ENCODE data around the gene COL5A3.
"Not testable (repeated sequence)": the region's sequence is repeated elsewhere in the genome, so short reads cannot be mapped to it uniquely, and the experiment has no call there.

Gene COL5A3

GRCh38 chr19:10027158-10027997, 17.1 kb upstream of the COL5A3 start:
- peak; percentile 97 for DNase-seq (ENCODE audit: low read depth, low spot score)
- Histone ChIP-seq H3K4me3 (ENCODE audit: low read length) (no peak overlapping the region), H3K27me3 (ENCODE audit: control insufficient read depth, insufficient read depth, low read length) (no peaks in the 10 kb centered on the region), H3K9me3 (ENCODE audit: control insufficient read depth, insufficient read depth, low read length) (no peaks in the 10 kb centered on the region), H3K27ac (ENCODE audit: low read length) (no peak overlapping the region), H3K36me3 (ENCODE audit: control insufficient read depth, insufficient read depth, low read length) (no peaks in the 10 kb centered on the region), H3K4me1 (ENCODE audit: control insufficient read depth, insufficient read depth, low read length) (peaks cover 1% of the 10 kb centered on the region; the same call in 1 of the 2 replicates)
- WGBS (ENCODE audit: insufficient coverage, insufficient read length), result no CpG with 5 or more reads among the region's 29 CpGs

- peaks cover 1% of the 10 kb centered on the region; the same call in 1 of the 2 replicates for H3K4me1 ChIP-seq (ENCODE audit: control insufficient read depth, insufficient read depth, low read length)
- no peak overlapping the region for H3K4me3 ChIP-seq (ENCODE audit: low read length)
- H3K27me3 ChIP-seq (ENCODE audit: control insufficient read depth, insufficient read depth, low read length), result no peaks in the 10 kb centered on the region
- H3K9me3 ChIP-seq (ENCODE audit: control insufficient read depth, insufficient read depth, low read length), result no peaks in the 10 kb centered on the region
- no peaks in the 10 kb centered on the region for H3K36me3 ChIP-seq (ENCODE audit: control insufficient read depth, insufficient read depth, low read length)
- WGBS (ENCODE audit: insufficient coverage, insufficient read length), result no CpG with 5 or more reads among the region's 3 CpGs
- no peak overlapping the region for H3K27ac ChIP-seq (ENCODE audit: low read length)
- DNase-seq (ENCODE audit: low read depth, low spot score), result no peak
Measured at GRCh38 chr19:10026744-10027143, 16.4 kb upstream of the COL5A3 start.

- H3K4me3 ChIP-seq (ENCODE audit: low read length); H3K36me3 ChIP-seq (ENCODE audit: control insufficient read depth, insufficient read depth, low read length); H3K27me3 ChIP-seq (ENCODE audit: control insufficient read depth, insufficient read depth, low read length); DNase-seq (ENCODE audit: low read depth, low spot score); H3K4me1 ChIP-seq (ENCODE audit: control insufficient read depth, insufficient read depth, low read length); H3K27ac ChIP-seq (ENCODE audit: low read length); H3K9me3 ChIP-seq (ENCODE audit: control insufficient read depth, insufficient read depth, low read length): not testable (repeated sequence)
- WGBS (ENCODE audit: insufficient coverage, insufficient read length), result no CpG with 5 or more reads among the region's 5 CpGs
Measured at GRCh38 chr19:10023096-10023495, 12.8 kb upstream of the COL5A3 start.

- no peaks in the 10 kb centered on the region for H3K27me3 ChIP-seq (ENCODE audit: control insufficient read depth, insufficient read depth, low read length)
- no CpG with 5 or more reads among the region's 2 CpGs for WGBS (ENCODE audit: insufficient coverage, insufficient read length)
- H3K4me1 ChIP-seq (ENCODE audit: control insufficient read depth, insufficient read depth, low read length), result no peaks in the 10 kb centered on the region
- DNase-seq (ENCODE audit: low read depth, low spot score), result no peak
- H3K4me3 ChIP-seq (ENCODE audit: low read length), result no peak overlapping the region
- H3K9me3 ChIP-seq (ENCODE audit: control insufficient read depth, insufficient read depth, low read length), result no peaks in the 10 kb centered on the region
- no peak overlapping the region for H3K27ac ChIP-seq (ENCODE audit: low read length)
- no peaks in the 10 kb centered on the region for H3K36me3 ChIP-seq (ENCODE audit: control insufficient read depth, insufficient read depth, low read length)
Measured at GRCh38 chr19:10021863-10022262, 11.6 kb upstream of the COL5A3 start.

- no peaks in the 10 kb centered on the region for H3K9me3 ChIP-seq (ENCODE audit: control insufficient read depth, insufficient read depth, low read length)
Measured at GRCh38 chr19:10021446-10021845, 11.1 kb upstream of the COL5A3 start.

GRCh38 chr19:10020851-10021250, 10.5 kb upstream of the COL5A3 start:
- no CpG with 5 or more reads among the region's 6 CpGs for WGBS (ENCODE audit: insufficient coverage, insufficient read length)
- H3K27me3 ChIP-seq (ENCODE audit: control insufficient read depth, insufficient read depth, low read length), result no peaks in the 10 kb centered on the region
- no peak for DNase-seq (ENCODE audit: low read depth, low spot score)
- no peaks in the 10 kb centered on the region for H3K9me3 ChIP-seq (ENCODE audit: control insufficient read depth, insufficient read depth, low read length)
- H3K27ac ChIP-seq (ENCODE audit: low read length), result no peak overlapping the region
- no peaks in the 10 kb centered on the region for H3K4me1 ChIP-seq (ENCODE audit: control insufficient read depth, insufficient read depth, low read length)
- no peaks in the 10 kb centered on the region for H3K36me3 ChIP-seq (ENCODE audit: control insufficient read depth, insufficient read depth, low read length)
- no peak overlapping the region for H3K4me3 ChIP-seq (ENCODE audit: low read length)

More at GRCh38 chr19:10021446-10021845, 11.1 kb upstream of the COL5A3 start:
- WGBS (ENCODE audit: insufficient coverage, insufficient read length), result no CpG with 5 or more reads among the region's 23 CpGs
- H3K27ac ChIP-seq (ENCODE audit: low read length), result no peak overlapping the region
- H3K36me3 ChIP-seq (ENCODE audit: control insufficient read depth, insufficient read depth, low read length), result no peaks in the 10 kb centered on the region
- no peak overlapping the region for H3K4me3 ChIP-seq (ENCODE audit: low read length)
- DNase-seq (ENCODE audit: low read depth, low spot score), result no peak
- H3K27me3 ChIP-seq (ENCODE audit: control insufficient read depth, insufficient read depth, low read length), result no peaks in the 10 kb centered on the region
- no peaks in the 10 kb centered on the region for H3K4me1 ChIP-seq (ENCODE audit: control insufficient read depth, insufficient read depth, low read length)

GRCh38 chr19:10019246-10019645, 8.9 kb upstream of the COL5A3 start:
- H3K27me3 ChIP-seq (ENCODE audit: control insufficient read depth, insufficient read depth, low read length), result no peaks in the 10 kb centered on the region
- H3K4me3 ChIP-seq (ENCODE audit: low read length), result no peak overlapping the region
- H3K27ac ChIP-seq (ENCODE audit: low read length), result no peak overlapping the region
- no CpG with 5 or more reads among the region's 5 CpGs for WGBS (ENCODE audit: insufficient coverage, insufficient read length)
- no peaks in the 10 kb centered on the region for H3K36me3 ChIP-seq (ENCODE audit: control insufficient read depth, insufficient read depth, low read length)
- H3K4me1 ChIP-seq (ENCODE audit: control insufficient read depth, insufficient read depth, low read length), result no peaks in the 10 kb centered on the region
- H3K9me3 ChIP-seq (ENCODE audit: control insufficient read depth, insufficient read depth, low read length), result no peaks in the 10 kb centered on the region
- DNase-seq (ENCODE audit: low read depth, low spot score), result no peak

- Histone ChIP-seq H3K4me3 (ENCODE audit: low read length) (no peak overlapping the region), H3K9me3 (ENCODE audit: control insufficient read depth, insufficient read depth, low read length) (no peaks in the 10 kb centered on the region), H3K36me3 (ENCODE audit: control insufficient read depth, insufficient read depth, low read length) (no peaks in the 10 kb centered on the region), H3K4me1 (ENCODE audit: control insufficient read depth, insufficient read depth, low read length) (no peaks in the 10 kb centered on the region), H3K27me3 (ENCODE audit: control insufficient read depth, insufficient read depth, low read length) (no peaks in the 10 kb centered on the region), H3K27ac (ENCODE audit: low read length) (no peak overlapping the region)
- DNase-seq (ENCODE audit: low read depth, low spot score), result no peak
- WGBS (ENCODE audit: insufficient coverage, insufficient read length), result no CpG with 5 or more reads among the region's 9 CpGs
Measured at GRCh38 chr19:10018786-10019185, 8.5 kb upstream of the COL5A3 start.

GRCh38 chr19:10018263-10018662, 8.0 kb upstream of the COL5A3 start:
- H3K36me3 ChIP-seq (ENCODE audit: control insufficient read depth, insufficient read depth, low read length), result no peaks in the 10 kb centered on the region
- no peaks in the 10 kb centered on the region for H3K4me1 ChIP-seq (ENCODE audit: control insufficient read depth, insufficient read depth, low read length)
- DNase-seq (ENCODE audit: low read depth, low spot score), result no peak
- WGBS (ENCODE audit: insufficient coverage, insufficient read length), result no CpG with 5 or more reads among the region's 3 CpGs
- H3K4me3 ChIP-seq (ENCODE audit: low read length), result no peak overlapping the region
- H3K9me3 ChIP-seq (ENCODE audit: control insufficient read depth, insufficient read depth, low read length), result no peaks in the 10 kb centered on the region
- H3K27ac ChIP-seq (ENCODE audit: low read length), result no peak overlapping the region
- H3K27me3 ChIP-seq (ENCODE audit: control insufficient read depth, insufficient read depth, low read length), result no peaks in the 10 kb centered on the region

GRCh38 chr19:10013834-10014618, 3.7 kb upstream of the COL5A3 start:
- WGBS (ENCODE audit: insufficient coverage, insufficient read length), result no CpG with 5 or more reads among the region's 6 CpGs
- Histone ChIP-seq H3K27ac (ENCODE audit: low read length) (no peak overlapping the region), H3K4me1 (ENCODE audit: control insufficient read depth, insufficient read depth, low read length) (peaks cover 4% of the 10 kb centered on the region), H3K9me3 (ENCODE audit: control insufficient read depth, insufficient read depth, low read length) (no peaks in the 10 kb centered on the region), H3K4me3 (ENCODE audit: low read length) (no peak overlapping the region), H3K27me3 (ENCODE audit: control insufficient read depth, insufficient read depth, low read length) (peaks cover 7% of the 10 kb centered on the region; the same call in 1 of the 2 replicates), H3K36me3 (ENCODE audit: control insufficient read depth, insufficient read depth, low read length) (no peaks in the 10 kb centered on the region)
- no peak for DNase-seq (ENCODE audit: low read depth, low spot score)
